ENCODE measurements around the gene EMC7. TPM values are rescaled to one million over a fixed set of nuclear protein-coding genes. Genes with fewer than 3 reads are reported as not detected.

The EMC7 gene
- total and polyA plus RNA-seq, 10 of the 15 experiments (the other 5 are each of a cell fraction or from before 2014, with no cell fraction given), result 16.5 to 88.9 (median 45.0) TPM

DNA sequence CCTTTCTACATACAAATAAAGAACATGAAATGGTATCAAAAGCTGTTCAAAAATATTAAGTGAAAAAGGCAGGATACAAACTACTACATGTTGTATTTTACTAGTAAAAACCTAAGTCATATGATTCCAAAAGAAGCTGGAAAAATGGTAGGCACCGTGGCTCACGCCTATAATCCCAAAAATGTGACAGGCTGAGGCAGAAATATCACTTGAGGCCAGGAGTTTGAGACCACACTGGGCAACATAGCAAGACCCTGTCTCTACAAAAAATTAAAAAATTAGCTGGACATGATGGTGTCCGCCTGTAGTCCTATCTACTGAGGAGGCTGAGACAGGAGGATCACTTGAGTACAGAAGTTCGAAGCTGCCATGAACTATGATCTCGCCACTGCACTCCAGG is 1.7 kb downstream of the EMC7 start (continued):
- TF ChIP-seq ATF2 (IDR thresholded peaks at IDR 0.05; ENCODE audit: low read length) (no peak), NFIC (IDR thresholded peaks at IDR 0.05; ENCODE audit: low read depth, low read length) (no peak), CBX3 (IDR thresholded peaks at IDR 0.05; ENCODE audit: borderline replicate concordance, low read depth) (no peak), SMARCA5 (IDR thresholded peaks at IDR 0.05) (no peak)
- TF ChIP-seq, protein P1, sequence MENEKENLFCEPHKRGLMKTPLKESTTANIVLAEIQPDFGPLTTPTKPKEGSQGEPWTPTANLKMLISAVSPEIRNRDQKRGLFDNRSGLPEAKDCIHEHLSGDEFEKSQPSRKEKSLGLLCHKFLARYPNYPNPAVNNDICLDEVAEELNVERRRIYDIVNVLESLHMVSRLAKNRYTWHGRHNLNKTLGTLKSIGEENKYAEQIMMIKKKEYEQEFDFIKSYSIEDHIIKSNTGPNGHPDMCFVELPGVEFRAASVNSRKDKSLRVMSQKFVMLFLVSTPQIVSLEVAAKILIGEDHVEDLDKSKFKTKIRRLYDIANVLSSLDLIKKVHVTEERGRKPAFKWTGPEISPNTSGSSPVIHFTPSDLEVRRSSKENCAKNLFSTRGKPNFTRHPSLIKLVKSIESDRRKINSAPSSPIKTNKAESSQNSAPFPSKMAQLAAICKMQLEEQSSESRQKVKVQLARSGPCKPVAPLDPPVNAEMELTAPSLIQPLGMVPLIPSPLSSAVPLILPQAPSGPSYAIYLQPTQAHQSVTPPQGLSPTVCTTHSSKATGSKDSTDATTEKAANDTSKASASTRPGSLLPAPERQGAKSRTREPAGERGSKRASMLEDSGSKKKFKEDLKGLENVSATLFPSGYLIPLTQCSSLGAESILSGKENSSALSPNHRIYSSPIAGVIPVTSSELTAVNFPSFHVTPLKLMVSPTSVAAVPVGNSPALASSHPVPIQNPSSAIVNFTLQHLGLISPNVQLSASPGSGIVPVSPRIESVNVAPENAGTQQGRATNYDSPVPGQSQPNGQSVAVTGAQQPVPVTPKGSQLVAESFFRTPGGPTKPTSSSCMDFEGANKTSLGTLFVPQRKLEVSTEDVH (IDR thresholded peaks at IDR 0.05; ENCODE audit: low read depth, partially characterized antibody), result no peak
- TF ChIP-seq, protein P2, sequence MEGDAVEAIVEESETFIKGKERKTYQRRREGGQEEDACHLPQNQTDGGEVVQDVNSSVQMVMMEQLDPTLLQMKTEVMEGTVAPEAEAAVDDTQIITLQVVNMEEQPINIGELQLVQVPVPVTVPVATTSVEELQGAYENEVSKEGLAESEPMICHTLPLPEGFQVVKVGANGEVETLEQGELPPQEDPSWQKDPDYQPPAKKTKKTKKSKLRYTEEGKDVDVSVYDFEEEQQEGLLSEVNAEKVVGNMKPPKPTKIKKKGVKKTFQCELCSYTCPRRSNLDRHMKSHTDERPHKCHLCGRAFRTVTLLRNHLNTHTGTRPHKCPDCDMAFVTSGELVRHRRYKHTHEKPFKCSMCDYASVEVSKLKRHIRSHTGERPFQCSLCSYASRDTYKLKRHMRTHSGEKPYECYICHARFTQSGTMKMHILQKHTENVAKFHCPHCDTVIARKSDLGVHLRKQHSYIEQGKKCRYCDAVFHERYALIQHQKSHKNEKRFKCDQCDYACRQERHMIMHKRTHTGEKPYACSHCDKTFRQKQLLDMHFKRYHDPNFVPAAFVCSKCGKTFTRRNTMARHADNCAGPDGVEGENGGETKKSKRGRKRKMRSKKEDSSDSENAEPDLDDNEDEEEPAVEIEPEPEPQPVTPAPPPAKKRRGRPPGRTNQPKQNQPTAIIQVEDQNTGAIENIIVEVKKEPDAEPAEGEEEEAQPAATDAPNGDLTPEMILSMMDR (IDR thresholded peaks at IDR 0.05 in 2 of 3, conservative IDR thresholded peaks at IDR 0.05 in 1 of 3; ENCODE audit: control insufficient read depth in 2 of 3, extremely low read depth in 1 of 3, insufficient read depth in 1 of 3, low read depth in 3 of 3, low read length in 3 of 3), result no peak
